Retinal pigment epithelial cell (primary cell): ENCODE measurements around the gene CBX1.
A peak's percentile ranks its signal among the peaks of the same experiment; 100 is the strongest.

Experiments
- DNase-seq: peaks from one replicate; pipeline ENCODE4 v3.0.0-alpha.2; 2010; ENCODE audit warnings: low read depth
- H3K4me3 ChIP-seq: 2 replicates; pipeline ENCODE4 v1.5.1; 2011; ENCODE audit warnings: mild to moderate bottlenecking, low read length, control low read depth, moderate library complexity
- CTCF ChIP-seq: conservative IDR thresholded peaks from 2 replicates; pipeline ENCODE4 v1.5.1; 2011; ENCODE audit warnings: low read depth, low read length, control low read depth, inconsistent platforms

The CBX1 gene

GRCh38 chr17:48048384-48049126, 52.7 kb downstream of the CBX1 start:
- H3K4me3 ChIP-seq: peak overlapping the region; percentile 92
- DNase-seq: peak; percentile 84
- no peak for TF ChIP-seq CTCF

GRCh38 chr17:48047741-48048383, 53.4 kb downstream of the CBX1 start, which contains the start of gene NFE2L1:
Gene NFE2L1, plus strand, starts transcription at chr17:48048359. Its CDS starts 2,760 bp downstream, at chr17:48051119.
- no peak for TF ChIP-seq CTCF
- peak; percentile 100 for DNase-seq
- H3K4me3 ChIP-seq: peak within 1 kb of the TSS; percentile 92

- no peak for TF ChIP-seq CTCF
- peak overlapping the region; percentile 67 for H3K4me3 ChIP-seq
- no peak for DNase-seq
Observed at GRCh38 chr17:48047113-48047740, 54.1 kb downstream of the CBX1 start.

GRCh38 chr17:48046296-48046695, 55.0 kb downstream of the CBX1 start:
- no peak overlapping the region for H3K4me3 ChIP-seq
- no peak for DNase-seq
- no peak for TF ChIP-seq CTCF

- no peak for TF ChIP-seq CTCF
- no peak for DNase-seq
Observed at GRCh38 chr17:48045316-48046001, 55.8 kb downstream of the CBX1 start.

GRCh38 chr17:48044851-48045250, 56.4 kb downstream of the CBX1 start:
- DNase-seq: no peak
- no peak for TF ChIP-seq CTCF
- H3K4me3 ChIP-seq: no peak overlapping the region

More at GRCh38 chr17:48045316-48046001, 55.8 kb downstream of the CBX1 start:
- no peak overlapping the region for H3K4me3 ChIP-seq
